WERI-Rb-1 (cell line): ENCODE data around the gene SMOC2.

ENCODE experiments used
- DNase-seq: peaks from one replicate; pipeline ENCODE4 v3.0.0-alpha.2; 2020
- H3K27ac ChIP-seq: fragments of 250-450 bp; sonication (Bioruptor Pico); 2 replicates; pipeline ENCODE4 v1.5.1; 2020; ENCODE audit warnings: mild to moderate bottlenecking, moderate library complexity
- H3K27me3 ChIP-seq: fragments of 250-450 bp; sonication (Bioruptor Pico); 2 replicates; pipeline ENCODE4 v1.5.1; 2021; ENCODE audit warnings: mild to moderate bottlenecking, low read depth, moderate library complexity; ENCODE audit not compliant: insufficient read depth, severe bottlenecking
- H3K36me3 ChIP-seq: fragments of 250-450 bp; sonication (Bioruptor Pico); 2 replicates; pipeline ENCODE4 v1.5.1; 2020; ENCODE audit warnings: mild to moderate bottlenecking, moderate library complexity
- H3K4me3 ChIP-seq: 2 replicates; pipeline ENCODE4 v1.5.1; 2011; ENCODE audit warnings: low read depth, mild to moderate bottlenecking, control low read depth, low read length
- H3K9me3 ChIP-seq: fragments of 250-450 bp; sonication (Bioruptor Pico); 2 replicates; pipeline ENCODE4 v1.5.1; 2021; ENCODE audit warnings: mild to moderate bottlenecking, moderate library complexity; ENCODE audit not compliant: severe bottlenecking
- CTCF ChIP-seq: IDR thresholded peaks from 2 replicates; pipeline ENCODE4 v1.5.1; 2011; ENCODE audit warnings: low read depth, mild to moderate bottlenecking, control low read depth, inconsistent platforms, low read length

Gene SMOC2

DNA sequence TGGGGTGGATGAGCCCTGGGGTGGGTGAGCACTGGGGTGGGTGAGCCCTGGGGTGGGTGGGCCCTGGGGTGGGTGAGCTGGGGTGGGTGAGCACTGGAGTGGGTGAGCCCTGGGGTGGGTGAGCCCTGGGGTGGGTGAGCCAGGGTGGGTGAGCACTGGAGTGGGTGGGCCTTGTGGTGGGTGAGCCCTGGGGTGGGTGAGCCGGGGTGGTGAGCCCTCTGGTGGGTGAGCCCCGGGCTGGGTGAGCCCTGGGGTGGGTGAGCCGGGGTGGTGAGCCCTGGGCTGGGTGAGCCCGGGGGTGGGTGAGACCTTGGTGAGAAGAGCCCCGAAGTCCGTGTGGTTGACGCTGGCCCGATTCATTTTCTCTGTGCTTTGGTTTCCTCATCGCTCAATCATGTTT lies 18.6 kb downstream of the SMOC2 start:
- Histone ChIP-seq H3K36me3 (no peaks in the 10 kb centered on the region), H3K27ac (no peak overlapping the region), H3K27me3 (no peaks in the 10 kb centered on the region), H3K4me3 (no peak overlapping the region), H3K9me3 (no peaks in the 10 kb centered on the region)
- no peak for DNase-seq
- no peak for TF ChIP-seq CTCF

- no peaks in the 10 kb centered on the region for H3K27me3 ChIP-seq
- H3K9me3 ChIP-seq, result no peaks in the 10 kb centered on the region
- H3K4me3 ChIP-seq, result no peak overlapping the region
- DNase-seq, result no peak
- H3K27ac ChIP-seq, result no peak overlapping the region
- no peak for TF ChIP-seq CTCF
- H3K36me3 ChIP-seq, result no peaks in the 10 kb centered on the region
These were observed 21.4 kb downstream of the SMOC2 start for GRCh38 chr6:168462289-168462853.

GRCh38 chr6:168464546-168464945 lies 23.6 kb downstream of the SMOC2 start:
- Histone ChIP-seq H3K27me3 (no peaks in the 10 kb centered on the region), H3K4me3 (no peak overlapping the region), H3K9me3 (no peaks in the 10 kb centered on the region)

GRCh38 chr6:168468045-168468444 lies 27.1 kb downstream of the SMOC2 start:
- Histone ChIP-seq H3K36me3 (no peaks in the 10 kb centered on the region), H3K9me3 (no peaks in the 10 kb centered on the region), H3K4me3 (no peak overlapping the region), H3K27me3 (no peaks in the 10 kb centered on the region), H3K27ac (no peak overlapping the region)
- TF ChIP-seq CTCF, result no peak
- DNase-seq, result no peak

More at GRCh38 chr6:168464546-168464945, 23.6 kb downstream of the SMOC2 start:
- H3K36me3 ChIP-seq, result no peaks in the 10 kb centered on the region
- no peak overlapping the region for H3K27ac ChIP-seq
- TF ChIP-seq CTCF, result no peak
- DNase-seq, result no peak

- Histone ChIP-seq H3K27ac (no peak overlapping the region), H3K27me3 (no peaks in the 10 kb centered on the region), H3K4me3 (no peak overlapping the region), H3K9me3 (no peaks in the 10 kb centered on the region), H3K36me3 (no peaks in the 10 kb centered on the region)
- no peak for TF ChIP-seq CTCF
- no peak for DNase-seq
These were observed 28.5 kb downstream of the SMOC2 start for GRCh38 chr6:168469521-168469920.

DNA sequence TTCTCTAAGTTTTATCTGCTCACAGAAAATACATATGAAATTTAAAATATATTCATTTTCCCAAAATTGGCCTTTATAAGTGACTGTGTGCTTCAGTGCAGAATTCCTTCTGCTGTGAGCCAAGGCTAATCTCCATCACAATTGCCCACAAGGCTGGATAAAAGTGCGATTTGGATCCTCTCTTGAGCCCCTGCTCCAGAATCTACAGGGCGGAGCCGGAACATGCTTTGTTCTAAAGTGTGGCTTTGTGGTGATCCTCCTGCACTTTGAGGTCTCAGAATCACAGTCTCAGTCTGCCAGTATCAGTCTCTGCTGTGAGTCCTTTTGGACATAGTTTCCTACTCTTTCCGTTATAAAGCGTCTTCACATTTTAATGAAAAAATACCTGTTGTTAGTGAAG lies 28.9 kb downstream of the SMOC2 start:
- H3K27ac ChIP-seq, result no peak overlapping the region
- H3K27me3 ChIP-seq, result no peaks in the 10 kb centered on the region
- DNase-seq, result no peak
- H3K36me3 ChIP-seq, result no peaks in the 10 kb centered on the region
- TF ChIP-seq CTCF, result no peak
- no peaks in the 10 kb centered on the region for H3K9me3 ChIP-seq
- no peak overlapping the region for H3K4me3 ChIP-seq
